Endothelial cell of umbilical vein (primary cell): ENCODE measurements around the gene NEB. TPM values are rescaled to one million over a fixed set of nuclear protein-coding genes. Genes with fewer than 3 reads are reported as not detected.

Source experiments
- BruUV-seq: library from RNA; stranded (reverse); fragments of 400-500 nt; replicated peaks from 2 replicates; lab custom pipeline; 2021; lab: Mats Ljungman, UMichigan
- CTCF ChIA-PET: fragments of 300-600, 350-600 bp; sonication (Branson Sonifier 250); formaldehyde crosslinking; loops from one replicate; lab custom pipeline; 2021; ENCODE audit warnings: antibody characterized with exemption, inconsistent platforms; lab: Charles Lee
- POLR2A ChIA-PET: fragments of 300-600, 350-600 bp; sonication (Branson Sonifier 250); formaldehyde crosslinking; loops from one replicate; lab custom pipeline; 2021; ENCODE audit warnings: antibody characterized with exemption, inconsistent platforms; lab: Charles Lee
- DNase-seq: peaks from one replicate; pipeline ENCODE4 v3.0.0-alpha.2; 2011; ENCODE audit warnings: low read depth, low spot score
- FAIRE-seq: peaks from 2 replicates; lab custom pipeline; 2011; peaks lifted over from hg19 to GRCh38; lab: Jason Lieb, UNC
- H2AFZ ChIP-seq: 2 replicates; pipeline ENCODE4 v1.6.0; 2012; ENCODE audit warnings: low read depth, low read length, control low read depth, inconsistent platforms
- H3K27ac ChIP-seq: 2 replicates; pipeline ENCODE4 v1.5.1; 2011; ENCODE audit warnings: low read depth, mild to moderate bottlenecking, control low read depth, low read length, moderate library complexity; ENCODE audit not compliant: insufficient read depth
- H3K27me3 ChIP-seq, 2 experiments: 2 replicates each; pipeline versions ENCODE4 v1.6.0 to v1.6.1; 2011; ENCODE audit warnings: low read length in 2 of 2, mixed read lengths in 1 of 2; ENCODE audit not compliant: control insufficient read depth in 2 of 2, insufficient read depth in 2 of 2
- H3K36me3 ChIP-seq, 2 experiments: 2 replicates in 1 of 2; 3 replicates in 1 of 2; pipeline ENCODE4 v1.5.1; 2011; ENCODE audit warnings: low read length in 2 of 2, mild to moderate bottlenecking in 1 of 2, moderate library complexity in 1 of 2; ENCODE audit not compliant: control insufficient read depth in 2 of 2, insufficient read depth in 2 of 2; ENCODE audit errors: extremely low read depth in 1 of 2
- H3K4me1 ChIP-seq: 3 replicates; pipeline ENCODE4 v1.5.1; 2011; ENCODE audit warnings: mild to moderate bottlenecking, low read length; ENCODE audit not compliant: control insufficient read depth, insufficient read depth; ENCODE audit errors: extremely low read depth
- H3K4me2 ChIP-seq: 2 replicates; pipeline ENCODE4 v1.6.1; 2011; ENCODE audit warnings: low read length, control low read depth, mixed read lengths; ENCODE audit not compliant: insufficient read depth
- H3K4me3 ChIP-seq, 3 experiments: fragments of 200-600 bp in 1 of 3; sonication (generic), shearing (Covaris generic) in 1 of 3; replicated peaks in 1 of 3; 2 replicates each; pipeline ENCODE4 v1.5.1; 2011 to 2016; ENCODE audit warnings: control low read depth in 3 of 3, low read length in 3 of 3, mild to moderate bottlenecking in 2 of 3, inconsistent platforms in 1 of 3, low read depth in 1 of 3, moderate library complexity in 1 of 3; ENCODE audit not compliant: insufficient read depth in 1 of 3
- H3K79me2 ChIP-seq: 2 replicates; pipeline ENCODE4 v1.6.0; 2012; ENCODE audit warnings: low read length, inconsistent platforms; ENCODE audit not compliant: control insufficient read depth, insufficient read depth
- H3K9ac ChIP-seq: replicated peaks from 2 replicates; pipeline ENCODE3; 2011; ENCODE audit warnings: low read length, control low read depth; ENCODE audit not compliant: insufficient read depth; ENCODE audit errors: extremely low read depth
- H3K9me1 ChIP-seq: replicated peaks from 3 replicates; pipeline ENCODE4 v1.6.0; 2011; ENCODE audit warnings: mild to moderate bottlenecking, low read length; ENCODE audit not compliant: control insufficient read depth, insufficient read depth; ENCODE audit errors: extremely low read depth
- H3K9me3 ChIP-seq: replicated peaks from 2 replicates; pipeline ENCODE4 v1.5.1; 2012; ENCODE audit warnings: low read length, inconsistent platforms; ENCODE audit not compliant: control insufficient read depth, insufficient read depth
- H4K20me1 ChIP-seq: replicated peaks from 2 replicates; pipeline ENCODE3; 2011; ENCODE audit warnings: mild to moderate bottlenecking, low read length; ENCODE audit not compliant: control insufficient read depth, insufficient read depth; ENCODE audit errors: extremely low read depth
- CTCF ChIP-seq, 2 donors: IDR thresholded peaks; 1 replicate in 1 of 2; 2 replicates in 1 of 2; pipeline ENCODE4 v1.5.1; 2011; ENCODE audit warnings: low read length in 2 of 2, mild to moderate bottlenecking in 2 of 2, moderate library complexity in 2 of 2, control low read depth in 1 of 2, inconsistent platforms in 1 of 2, low read depth in 1 of 2; ENCODE audit not compliant: insufficient read depth in 1 of 2; ENCODE audit errors: extremely low read depth in 1 of 2
- EZH2 ChIP-seq: IDR thresholded peaks from 2 replicates; pipeline ENCODE4 v1.6.1; 2012; ENCODE audit warnings: borderline replicate concordance, low read depth, mild to moderate bottlenecking, moderate library complexity, low read length, inconsistent platforms; ENCODE audit not compliant: severe bottlenecking
- FOS ChIP-seq: IDR thresholded peaks from 2 replicates; pipeline ENCODE4 v1.6.1; 2011; ENCODE audit warnings: mild to moderate bottlenecking, low read length, moderate library complexity, borderline replicate concordance; ENCODE audit not compliant: insufficient read depth
- MAX ChIP-seq: IDR thresholded peaks from 2 replicates; pipeline ENCODE4 v1.6.1; 2011; ENCODE audit not compliant: insufficient read depth, insufficient read length
- MYC ChIP-seq: IDR thresholded peaks from one replicate; pipeline ENCODE4 v1.6.1; 2011; ENCODE audit warnings: mild to moderate bottlenecking, low read depth, low read length
- POLR2A ChIP-seq: IDR thresholded peaks from 2 replicates; pipeline ENCODE4 v1.6.1; 2012; ENCODE audit warnings: low read depth, mild to moderate bottlenecking, control low read depth, low read length
- POLR2AphosphoS5 ChIP-seq: IDR thresholded peaks from 2 replicates; pipeline ENCODE4 v1.6.1; 2012; ENCODE audit warnings: low read depth, mild to moderate bottlenecking, control low read depth, low read length, moderate library complexity; ENCODE audit not compliant: insufficient read depth
- dilution Hi-C: fragments of 300-500 bp; cut with MboI; formaldehyde crosslinking; loops from one replicate; pipeline ENCODE4 v1.15.0; 2019; ENCODE audit warnings: low sequenced_read_pairs; ENCODE audit not compliant: extremely low pct_ligation_motif_present
- intact Hi-C: fragments of 100-400 bp; cut with micrococcal nuclease; formaldehyde crosslinking; loops from one replicate; pipeline ENCODE4 v1.10.0; 2022
- polyA plus RNA-seq, 4 experiments: library from polyadenylated mRNA; depleted of rRNA in 3 of 4; stranded (reverse) in 3 of 4; unstranded in 1 of 4; fragments of >200 nt; gene quantifications; 2 replicates each; pipeline versions ENCODE4 v1.2.1 to v1.2.3, GENCODE V29; 2011 to 2012; ENCODE audit warnings: missing spikeins in 1 of 4
- total RNA-seq: library from RNA; stranded (reverse); gene quantifications from 2 replicates; pipeline ENCODE4 v1.2.3, GENCODE V29; 2021

NEB gene
- total and polyA plus RNA-seq, 2 donors (not counting 3 experiments of a cell fraction or from before 2014, with no cell fraction given) = 0.84 to 1.8 TPM

DNA sequence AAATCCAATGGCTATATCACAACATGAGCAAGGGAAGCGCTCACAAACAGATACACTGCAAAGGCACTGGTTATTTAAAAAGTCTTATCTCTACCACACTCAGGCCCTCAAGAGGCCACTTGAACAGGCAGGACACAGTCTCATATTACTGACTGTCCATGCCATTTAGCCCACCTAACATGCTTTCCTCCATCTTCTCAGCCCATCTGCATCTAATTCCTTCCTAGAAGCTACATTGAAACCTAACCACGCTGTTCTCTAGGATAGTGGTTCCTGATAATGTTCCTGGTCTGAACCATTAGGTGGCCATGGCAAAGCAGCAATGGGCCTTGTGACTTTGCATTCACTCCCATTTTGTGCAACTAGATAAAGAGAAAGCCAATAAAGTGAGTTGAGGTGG lies 22.5 kb upstream of the NEB start:
- intact Hi-C loops = no loop called here
- Histone ChIP-seq H4K20me1 (no peaks in the 10 kb centered on the region), H2AFZ (no peak overlapping the region), H3K9me3 (no peaks in the 10 kb centered on the region), H3K27me3 (peaks cover 0 to 1% of the 10 kb centered on the region in 2 experiments), H3K9me1 (no peaks in the 10 kb centered on the region), H3K4me1 (no peaks in the 10 kb centered on the region), H3K27ac (no peak overlapping the region), H3K9ac (no peak overlapping the region), H3K4me2 (no peak overlapping the region), H3K36me3 (no peaks in the 10 kb centered on the region), H3K4me3 (no peak overlapping the region), H3K79me2 (no peaks in the 10 kb centered on the region)
- DNase-seq = no peak
- BruUV-seq = no TSS peak
- no peak for TF ChIP-seq POLR2A
- no peak for TF ChIP-seq FOS
- TF ChIP-seq MYC = no peak
- no peak for TF ChIP-seq POLR2AphosphoS5
- TF ChIP-seq CTCF (IDR thresholded peaks at IDR 0.05; ENCODE audit: extremely low read depth in 1 of 2, insufficient read depth in 1 of 2, low read depth in 1 of 2, low read length in 2 of 2) = no peak
- no peak for TF ChIP-seq EZH2
- no peak for TF ChIP-seq MAX
- dilution Hi-C loops = no loop called here
- ChIA-PET POLR2A (no interaction called here), CTCF (interaction anchor here (0.5 kb wide), 1 partner anchor 30 kb away, joined by 3 read pairs; no protein-coding TSS in a partner anchor)
- no peak for FAIRE-seq
